Activated CD4-positive, CD25-positive, alpha-beta regulatory T cell treated with anti-CD3 and anti-CD28 coated beads, Interleukin-2, amount 50 U/mL, for 24 hours (primary cell): ENCODE results near the gene CLIC1.
"Not testable (repeated sequence)": the region's sequence is repeated elsewhere in the genome, so short reads cannot be mapped to it uniquely, and the experiment has no call there.

ENCODE experiments used
- ATAC-seq, 2 donors: fragments of 150-1000 bp; cut with Tn5 transposase; one replicate each; pipeline ENCODE4 v1.10.0; 2021; ENCODE audit warnings: mild to moderate bottlenecking in 1 of 2, moderate library complexity in 1 of 2

Gene CLIC1

DNA sequence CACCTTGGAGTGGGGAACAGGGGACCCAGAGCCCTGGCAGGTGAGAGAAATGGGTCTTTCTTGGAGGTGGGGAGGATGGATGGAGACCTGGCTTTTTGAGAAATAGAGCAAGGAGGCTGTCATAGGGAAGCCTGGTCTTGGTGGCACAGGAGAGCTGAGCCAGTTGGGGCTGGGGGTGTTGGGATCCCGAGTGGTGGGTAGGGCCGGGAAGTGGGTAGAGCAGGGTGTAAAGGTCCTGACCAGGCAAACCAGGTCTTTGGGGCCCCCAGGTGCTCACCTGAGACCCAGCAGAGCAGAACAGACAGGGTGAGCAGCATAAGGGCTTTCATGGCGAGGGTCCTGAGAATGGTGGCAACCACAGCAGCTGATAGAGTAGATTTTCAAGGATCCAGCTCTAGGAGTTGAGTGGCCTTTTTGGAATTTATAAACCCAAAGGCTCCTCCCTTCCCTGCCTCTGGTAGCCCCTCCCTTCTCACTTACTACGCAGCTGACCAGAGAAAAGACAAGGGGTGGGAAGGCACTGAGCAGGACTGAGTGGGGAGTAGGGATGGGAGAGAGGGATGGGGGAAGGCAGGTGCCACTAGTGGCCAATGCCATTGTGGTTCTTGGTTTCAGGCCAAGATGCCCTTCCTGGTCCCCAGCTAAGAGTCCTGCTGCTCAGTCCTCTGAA lies 14.8 kb downstream of the CLIC1 start, which contains the start of gene LY6G6C:
TSS of gene LY6G6C (minus strand) at position 396 of the 670 bp plus-strand sequence. CDS start at position 329, 67 bp downstream.
- ATAC-seq = no peak

DNA sequence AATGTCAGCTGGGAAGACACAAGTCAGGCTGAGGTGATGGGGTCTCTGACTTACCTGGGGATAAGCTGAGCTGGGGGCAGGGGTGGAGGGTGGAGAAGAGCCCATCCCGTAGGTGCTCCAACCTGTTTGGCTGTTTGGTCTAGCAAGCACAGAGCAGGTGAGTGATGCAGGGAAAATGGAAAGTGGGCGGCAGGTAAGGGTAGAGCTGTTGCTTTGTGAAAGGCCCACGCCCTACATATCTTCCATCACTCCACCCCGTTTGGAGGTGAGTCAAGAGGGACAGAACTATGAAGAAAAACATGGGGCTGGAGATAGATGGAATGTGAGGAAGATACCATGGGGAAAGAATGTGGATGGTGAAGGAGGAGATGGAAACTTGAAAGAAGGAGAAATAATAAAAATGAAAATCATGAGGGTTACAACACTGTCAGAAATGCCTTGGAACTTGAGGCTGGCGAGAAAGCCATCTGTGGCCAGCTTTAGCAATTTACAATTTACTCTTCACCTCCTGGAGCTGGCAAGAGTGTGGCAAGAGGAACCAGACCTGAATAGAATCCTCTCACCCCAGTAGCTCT lies 16.0 kb downstream of the CLIC1 start:
- no peak for ATAC-seq

DNA sequence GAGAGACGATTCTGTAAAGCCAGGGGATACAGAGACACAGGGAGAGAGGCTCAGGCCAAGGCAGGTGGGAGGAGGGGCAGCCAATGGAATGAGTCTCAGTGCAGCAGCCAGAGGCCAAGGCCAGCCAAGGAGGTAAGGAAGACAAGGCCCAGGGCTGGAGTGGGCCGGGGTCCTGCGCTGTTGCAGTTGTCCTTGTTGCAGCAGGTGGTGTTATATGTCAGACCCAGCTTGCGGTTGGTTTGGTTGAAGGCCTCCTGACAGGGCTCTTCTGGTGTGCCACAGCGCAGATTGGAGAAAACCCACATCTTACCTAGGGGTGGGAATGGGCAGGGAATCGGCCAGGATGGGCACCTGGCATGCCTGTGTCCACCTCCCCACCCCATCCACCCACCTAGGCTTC lies 17.3 kb downstream of the CLIC1 start:
- ATAC-seq = no peak

DNA sequence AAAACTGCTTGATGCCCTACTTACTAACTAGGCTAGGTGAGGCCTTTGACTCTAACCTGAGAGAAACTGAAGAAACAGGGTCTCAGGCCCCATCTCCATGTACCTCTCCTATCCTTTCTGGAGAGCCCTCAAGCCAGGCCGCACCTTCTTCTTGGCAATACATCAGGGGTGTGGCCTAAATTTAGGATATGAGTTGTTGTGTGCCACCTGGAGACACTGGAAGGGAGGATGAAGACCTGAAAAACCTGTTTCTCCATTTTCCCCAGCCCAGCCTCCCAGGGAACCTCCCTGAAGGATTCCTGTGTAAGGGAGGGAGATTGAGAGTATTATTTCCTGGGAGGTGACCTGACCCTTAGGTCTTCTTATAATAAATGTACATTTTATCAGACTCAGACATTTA lies 18.1 kb downstream of the CLIC1 start:
- ATAC-seq = no peak

DNA sequence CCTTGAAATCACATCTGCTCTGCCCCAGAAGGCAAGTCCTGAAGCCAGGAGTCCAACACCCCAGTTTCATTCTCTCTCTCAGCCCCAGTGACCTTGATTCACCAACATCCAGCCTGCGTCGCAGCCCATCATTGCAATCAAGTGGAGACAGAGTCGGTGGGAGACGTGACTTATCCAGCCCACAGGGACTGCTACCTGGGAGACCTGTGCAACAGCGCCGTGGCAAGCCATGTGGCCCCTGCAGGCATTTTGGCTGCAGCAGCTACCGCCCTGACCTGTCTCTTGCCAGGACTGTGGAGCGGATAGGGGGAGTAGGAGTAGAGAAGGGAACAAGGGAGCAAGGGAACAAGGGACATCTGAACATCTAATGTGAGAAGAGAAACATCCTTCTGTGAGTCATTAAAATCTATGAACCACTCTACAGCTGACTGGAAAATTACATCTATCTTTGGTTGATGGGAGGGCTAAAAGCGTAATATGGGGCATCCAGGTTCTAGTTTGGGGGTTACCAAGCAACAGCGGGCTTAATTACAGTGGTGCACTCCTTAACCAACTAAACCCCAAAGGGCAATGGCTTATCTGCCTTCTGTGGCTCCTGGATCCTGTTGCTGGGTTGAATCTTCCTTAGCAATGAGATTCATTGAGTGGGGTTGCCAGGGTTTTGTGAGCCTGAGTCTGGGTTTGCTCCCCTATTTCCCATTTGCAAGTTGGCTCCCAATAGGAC lies 18.7 kb downstream of the CLIC1 start:
- ATAC-seq = no peak

DNA sequence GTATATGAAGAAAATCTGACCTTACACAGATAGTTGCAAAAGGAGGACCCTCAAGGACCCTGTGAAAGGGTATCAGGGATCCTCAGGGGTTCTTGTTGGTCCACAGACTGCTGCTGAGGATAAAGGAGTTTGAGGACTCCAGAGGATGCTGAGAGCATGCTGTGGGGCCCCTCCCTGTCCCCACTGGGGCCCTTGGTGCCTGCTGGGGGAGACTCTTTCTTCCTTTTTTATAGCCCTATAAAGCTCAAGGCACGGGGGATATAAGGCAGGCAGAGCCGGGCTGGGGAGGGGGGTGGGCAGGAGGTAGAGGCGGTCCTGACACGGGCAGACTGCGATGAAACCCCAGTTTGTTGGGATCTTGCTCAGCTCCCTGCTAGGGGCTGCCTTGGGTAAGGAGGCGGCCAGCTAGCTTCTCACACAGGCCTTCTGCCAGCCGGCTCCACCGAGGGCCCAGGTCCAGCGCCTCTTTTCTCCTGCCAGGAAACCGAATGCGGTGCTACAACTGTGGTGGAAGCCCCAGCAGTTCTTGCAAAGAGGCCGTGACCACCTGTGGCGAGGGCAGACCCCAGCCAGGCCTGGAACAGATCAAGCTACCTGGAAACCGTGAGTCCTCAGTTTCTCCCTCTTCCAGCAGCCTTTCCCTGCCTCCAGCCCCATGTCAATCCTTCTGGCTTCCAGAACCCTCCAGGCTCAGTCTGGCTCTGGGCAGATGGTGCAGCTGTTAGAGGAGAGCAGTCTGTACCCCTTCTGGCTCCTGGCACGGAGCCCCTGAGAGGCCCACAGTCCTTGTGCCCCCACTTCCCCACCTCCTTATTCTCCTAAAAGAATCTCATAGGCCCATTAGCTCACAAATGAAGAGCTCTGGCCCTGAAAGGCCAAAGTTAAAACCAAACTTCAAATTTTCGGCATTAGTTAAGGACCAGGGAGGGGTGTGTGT lies 21.0 kb downstream of the CLIC1 start, which contains the start of gene LY6G6D:
TSS of gene LY6G6D (plus strand) at position 327 of the 937 bp plus-strand sequence. CDS start at position 335, 8 bp downstream.
- ATAC-seq = no peak

DNA sequence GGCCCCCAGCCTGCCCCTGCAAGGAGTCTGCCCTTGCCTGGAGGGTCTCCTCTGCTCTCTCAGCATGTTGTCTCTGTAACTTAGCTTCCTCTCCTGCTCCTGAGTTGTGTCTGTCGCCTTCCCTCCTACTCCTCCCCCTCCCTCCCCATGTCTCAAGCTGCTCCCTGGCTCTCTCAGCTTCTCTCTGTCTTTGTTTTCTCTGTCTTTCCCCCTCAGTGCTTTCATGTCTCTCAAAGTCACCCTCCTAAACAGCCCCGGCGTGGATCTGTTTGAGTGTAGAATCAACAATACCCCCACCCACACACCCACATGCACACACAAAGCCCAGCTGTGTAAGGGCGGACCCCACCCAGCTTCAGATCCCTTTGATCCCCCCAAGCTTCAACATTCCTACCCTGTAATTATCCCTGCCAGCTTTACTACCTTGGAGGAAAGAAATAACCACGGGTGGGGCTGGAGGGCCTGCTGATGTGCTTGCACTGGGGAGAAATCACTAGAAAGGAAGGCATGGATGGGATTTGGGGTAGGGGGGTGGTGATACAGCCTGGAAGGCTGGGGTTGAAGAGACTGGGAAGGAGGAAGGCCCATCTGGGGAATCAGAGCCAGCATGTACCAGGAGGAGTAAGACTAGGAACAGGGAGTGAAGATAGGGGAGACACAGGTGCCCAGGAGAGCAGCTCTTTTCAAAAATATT lies 22.2 kb downstream of the CLIC1 start:
- ATAC-seq = no peak

DNA sequence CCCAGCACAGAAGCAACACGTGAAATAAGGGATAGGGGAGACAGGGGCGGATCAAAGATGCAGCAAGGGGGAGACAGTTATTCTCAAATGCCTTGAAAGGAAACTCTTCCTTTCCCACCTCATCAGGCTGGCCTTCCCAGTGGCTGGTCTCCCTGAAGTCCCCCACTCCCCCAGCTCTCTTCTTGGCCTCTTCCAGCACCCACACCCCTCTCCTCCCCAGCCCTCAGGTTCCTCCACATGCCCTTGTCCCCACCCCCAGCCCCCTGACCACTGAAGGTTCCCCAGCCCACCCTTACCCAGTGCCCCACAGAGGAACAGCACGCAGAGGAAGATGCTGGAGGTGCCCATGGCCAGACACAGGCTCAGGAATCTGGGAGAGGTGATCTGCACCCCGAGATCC lies 22.9 kb downstream of the CLIC1 start:
- ATAC-seq = no peak

DNA sequence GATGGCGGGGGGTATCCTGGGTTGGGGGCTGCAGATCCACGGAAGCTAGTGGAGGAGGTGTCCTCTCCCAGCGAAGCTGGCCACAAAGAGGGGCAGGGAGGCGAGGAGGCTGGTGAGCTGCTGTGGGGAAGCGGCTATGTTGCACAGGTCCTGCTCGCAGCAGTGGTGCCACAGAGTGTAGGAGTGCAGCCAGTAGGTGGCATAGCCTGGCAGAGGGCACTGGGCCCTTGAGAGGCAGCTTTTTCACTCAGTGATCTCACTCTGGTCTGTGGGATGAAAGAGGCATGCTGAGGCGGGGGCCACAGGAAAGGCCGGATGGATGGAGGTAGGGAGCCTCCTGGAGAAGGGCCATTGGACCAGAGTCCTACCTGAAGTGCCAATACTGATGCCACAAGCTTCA lies 24.0 kb downstream of the CLIC1 start:
- ATAC-seq = peak in 1 of 2 donors; percentile 45

DNA sequence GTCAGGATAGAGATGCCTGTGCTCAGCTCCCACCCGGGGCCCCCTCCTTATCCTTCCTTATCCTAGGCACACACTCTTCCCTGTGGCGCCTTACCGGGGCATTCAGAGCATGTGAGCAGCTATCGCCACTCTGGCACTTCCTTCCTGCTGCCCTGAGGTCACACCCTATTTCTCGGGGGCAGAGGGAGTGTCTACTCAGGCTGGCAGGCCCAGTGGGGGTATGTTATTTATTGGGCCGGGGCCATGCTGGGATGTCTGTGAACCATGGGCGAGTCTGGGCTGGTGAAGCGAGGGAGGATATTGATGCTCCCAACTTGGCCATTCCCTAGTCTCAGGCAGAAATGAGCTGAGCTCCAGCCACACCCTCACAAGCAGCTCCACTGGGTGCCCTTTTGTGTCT lies 25.1 kb downstream of the CLIC1 start:
- no peak for ATAC-seq

DNA sequence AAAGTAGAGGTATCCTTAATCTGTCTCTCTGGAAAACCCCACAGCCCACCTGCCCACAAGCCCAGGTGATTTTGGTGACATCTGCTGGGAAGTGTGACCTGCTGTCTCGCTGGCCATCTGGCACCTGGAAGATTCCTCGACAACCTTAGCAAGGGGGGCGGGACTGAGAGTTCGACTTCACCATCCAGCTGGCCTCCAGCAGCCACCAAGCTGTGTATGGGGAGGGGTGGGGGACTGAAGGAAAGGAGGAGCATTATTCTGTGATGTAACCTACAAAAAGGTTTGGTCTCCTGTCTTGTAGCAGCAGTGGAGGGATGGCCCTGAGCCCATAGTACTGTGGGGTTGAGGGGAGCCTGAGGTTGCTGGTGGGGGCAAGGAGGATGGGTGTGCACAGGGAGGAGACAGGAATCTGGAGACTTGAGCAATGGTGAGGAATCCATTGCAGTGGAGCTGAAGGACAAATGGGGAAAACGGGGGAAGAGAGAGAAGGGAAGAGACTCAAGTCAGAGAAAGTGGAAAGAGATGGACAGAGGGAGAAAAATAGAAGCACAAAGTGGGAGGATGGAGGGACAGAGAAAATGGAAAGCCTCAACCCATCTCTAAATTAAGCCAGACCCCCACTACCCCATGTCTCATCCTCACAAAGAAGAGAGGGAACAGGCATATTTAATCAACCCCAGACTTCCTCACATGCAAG lies 25.7 kb downstream of the CLIC1 start:
- ATAC-seq = no peak

DNA sequence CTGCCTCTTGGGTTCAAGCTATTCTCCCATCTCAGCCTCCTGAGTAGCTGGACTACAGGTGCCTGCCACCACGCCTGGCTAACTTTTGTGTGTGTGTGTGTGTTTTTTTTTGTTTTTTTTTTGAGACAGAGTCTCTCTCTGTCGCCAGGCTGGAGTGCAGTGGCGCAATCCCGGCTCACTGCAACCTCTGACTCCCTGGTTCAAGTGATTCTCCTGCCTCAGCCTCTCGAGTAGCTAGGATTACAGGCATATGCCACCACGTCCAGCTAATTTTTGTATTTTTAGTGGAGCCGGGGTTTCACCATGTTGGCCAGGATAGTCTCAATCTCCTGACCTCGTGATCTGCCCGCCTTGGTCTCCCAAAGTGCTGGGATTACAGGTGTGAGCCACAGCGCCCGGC lies 27.2 kb downstream of the CLIC1 start:
- ATAC-seq = not testable (repeated sequence)

DNA sequence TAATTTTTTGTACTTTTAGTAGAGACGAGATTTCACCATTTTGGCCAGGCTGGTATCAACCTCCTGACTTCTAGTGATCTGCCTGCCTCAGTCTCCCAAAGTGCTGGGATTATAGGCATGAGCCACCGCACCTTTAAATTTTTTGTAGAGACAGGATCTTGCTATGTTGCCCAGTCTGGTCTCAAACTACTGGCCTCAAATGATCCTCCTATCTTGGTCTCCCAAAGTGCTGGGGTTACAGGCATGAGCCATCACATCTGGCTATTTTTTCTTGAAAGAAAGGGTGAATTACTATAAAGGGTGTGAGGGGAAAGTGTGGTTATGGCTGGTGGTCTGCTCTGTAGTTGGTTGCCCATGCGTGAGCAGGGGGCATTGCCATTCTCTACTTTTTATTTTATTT lies 28.1 kb downstream of the CLIC1 start:
- ATAC-seq = no peak

DNA sequence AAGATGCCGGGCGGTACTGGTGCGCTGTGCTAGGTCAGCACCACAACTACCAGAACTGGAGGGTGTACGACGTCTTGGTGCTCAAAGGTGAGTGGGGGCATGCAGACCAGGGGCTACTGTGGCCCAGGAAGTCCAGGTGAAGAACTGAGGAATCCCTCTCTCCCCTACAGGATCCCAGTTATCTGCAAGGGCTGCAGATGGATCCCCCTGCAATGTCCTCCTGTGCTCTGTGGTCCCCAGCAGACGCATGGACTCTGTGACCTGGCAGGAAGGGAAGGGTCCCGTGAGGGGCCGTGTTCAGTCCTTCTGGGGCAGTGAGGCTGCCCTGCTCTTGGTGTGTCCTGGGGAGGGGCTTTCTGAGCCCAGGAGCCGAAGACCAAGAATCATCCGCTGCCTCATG lies 28.6 kb downstream of the CLIC1 start:
- ATAC-seq = no peak

DNA sequence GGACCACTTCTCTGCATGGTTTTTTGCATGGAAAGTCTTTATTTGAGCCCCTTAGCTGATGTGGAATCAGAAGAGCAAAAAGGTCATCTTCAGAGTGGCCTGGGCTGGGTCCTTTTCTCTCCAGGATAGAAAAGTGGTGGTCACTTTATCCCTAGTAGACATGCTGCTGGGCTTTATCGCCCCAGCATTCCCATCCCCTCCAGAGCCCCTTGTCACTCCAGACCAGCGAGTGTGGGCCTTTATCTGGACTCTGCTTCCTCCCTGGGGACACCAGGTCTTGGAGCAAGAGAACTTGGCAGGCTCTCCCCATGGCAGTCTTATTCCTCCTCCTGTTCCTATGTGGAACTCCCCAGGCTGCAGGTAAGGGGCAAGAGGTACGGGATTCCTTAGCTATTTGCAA lies 29.7 kb downstream of the CLIC1 start, which contains the start of gene LY6G6F:
TSS of gene LY6G6F (plus strand) at position 268 of the 400 bp plus-strand sequence. CDS start at position 309, 41 bp downstream.
- no peak for ATAC-seq

DNA sequence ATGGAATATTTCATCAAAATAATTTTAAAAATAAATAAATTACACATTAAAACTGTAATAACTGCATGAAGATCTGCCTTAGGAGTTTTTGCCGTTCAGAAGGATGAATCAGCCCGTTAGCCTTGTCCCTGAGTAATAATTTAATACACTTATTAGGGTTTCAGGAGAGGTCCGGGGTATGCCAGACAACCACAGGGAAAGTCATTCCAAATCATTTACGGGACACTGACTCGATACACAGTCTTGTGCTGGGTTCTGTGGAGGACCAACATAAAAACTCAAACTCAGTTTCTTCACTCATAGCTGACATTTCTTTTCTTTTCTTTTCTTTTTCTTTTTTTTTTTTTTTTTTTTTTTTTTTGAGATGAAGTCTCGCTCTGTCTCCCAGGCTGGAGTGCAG lies 30.4 kb downstream of the CLIC1 start:
- no peak for ATAC-seq

DNA sequence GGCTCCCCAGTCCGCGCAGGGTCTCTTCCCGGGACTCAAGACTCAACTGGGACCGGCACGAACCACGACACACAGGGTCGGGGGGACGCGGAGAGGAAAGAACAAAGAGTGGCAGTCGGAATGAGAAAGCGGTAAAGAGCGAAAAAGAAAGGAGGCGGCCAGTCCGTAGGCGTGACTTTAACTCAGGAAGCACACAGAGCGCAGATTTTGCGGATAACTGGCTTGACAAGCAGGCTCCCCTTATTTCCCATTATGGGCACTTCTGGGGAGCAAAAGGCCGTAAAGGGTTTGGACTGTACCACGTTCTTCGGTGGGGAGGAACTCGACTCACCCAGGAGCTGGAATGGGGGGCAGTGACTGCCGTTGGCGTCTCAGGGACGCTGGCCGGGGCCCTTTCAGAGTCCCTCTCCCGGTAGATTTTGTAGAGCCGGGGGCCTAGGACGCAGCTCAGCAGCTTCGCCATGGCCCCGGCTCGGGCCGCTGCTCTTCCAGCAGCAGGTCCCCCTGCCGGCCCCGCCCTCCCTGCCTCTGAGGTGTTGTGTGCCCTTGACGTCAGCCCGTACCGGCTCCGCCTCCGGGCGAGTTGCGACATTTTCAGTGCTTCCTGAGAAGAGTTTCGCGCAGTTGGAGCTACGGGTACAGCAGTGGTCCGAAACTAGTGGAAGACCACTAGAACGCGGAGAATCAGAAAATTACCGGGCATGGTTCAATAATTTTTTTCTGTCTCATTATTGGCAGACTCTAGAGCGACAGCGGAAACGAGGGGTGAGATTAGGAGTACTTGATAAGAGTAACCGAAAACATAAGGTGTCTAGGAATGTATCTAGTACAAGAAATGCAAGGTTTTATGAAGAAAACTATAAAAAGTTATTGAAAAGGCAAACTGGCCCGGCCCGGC lies 33.3 kb downstream of the CLIC1 start, which contains the start of gene ABHD16A:
TSS of gene ABHD16A (minus strand) at position 506 of the 898 bp plus-strand sequence. CDS start at position 463, 43 bp downstream.
- peak; percentile 96 to 97 for ATAC-seq

DNA sequence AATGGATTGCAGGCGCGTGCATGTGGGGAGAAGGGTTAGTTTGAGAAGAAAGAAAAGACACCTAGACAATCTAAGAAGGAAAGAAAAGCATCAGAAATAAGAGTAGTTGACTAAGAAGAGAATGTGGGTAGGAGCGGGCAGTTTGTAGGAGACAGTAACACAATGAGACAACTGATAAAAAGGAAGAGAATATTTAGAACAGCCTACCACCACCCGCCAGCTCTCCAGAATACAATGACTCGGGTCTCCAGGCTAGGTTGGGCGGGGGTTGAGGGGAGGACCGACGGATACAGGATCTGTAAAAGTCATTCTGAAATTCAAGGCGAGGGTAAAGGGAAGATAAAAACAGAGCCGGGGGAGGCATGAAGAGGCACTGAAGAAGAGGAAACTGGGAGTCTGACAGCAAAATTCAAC lies 33.9 kb downstream of the CLIC1 start:
- ATAC-seq = peak; percentile 5 to 11

DNA sequence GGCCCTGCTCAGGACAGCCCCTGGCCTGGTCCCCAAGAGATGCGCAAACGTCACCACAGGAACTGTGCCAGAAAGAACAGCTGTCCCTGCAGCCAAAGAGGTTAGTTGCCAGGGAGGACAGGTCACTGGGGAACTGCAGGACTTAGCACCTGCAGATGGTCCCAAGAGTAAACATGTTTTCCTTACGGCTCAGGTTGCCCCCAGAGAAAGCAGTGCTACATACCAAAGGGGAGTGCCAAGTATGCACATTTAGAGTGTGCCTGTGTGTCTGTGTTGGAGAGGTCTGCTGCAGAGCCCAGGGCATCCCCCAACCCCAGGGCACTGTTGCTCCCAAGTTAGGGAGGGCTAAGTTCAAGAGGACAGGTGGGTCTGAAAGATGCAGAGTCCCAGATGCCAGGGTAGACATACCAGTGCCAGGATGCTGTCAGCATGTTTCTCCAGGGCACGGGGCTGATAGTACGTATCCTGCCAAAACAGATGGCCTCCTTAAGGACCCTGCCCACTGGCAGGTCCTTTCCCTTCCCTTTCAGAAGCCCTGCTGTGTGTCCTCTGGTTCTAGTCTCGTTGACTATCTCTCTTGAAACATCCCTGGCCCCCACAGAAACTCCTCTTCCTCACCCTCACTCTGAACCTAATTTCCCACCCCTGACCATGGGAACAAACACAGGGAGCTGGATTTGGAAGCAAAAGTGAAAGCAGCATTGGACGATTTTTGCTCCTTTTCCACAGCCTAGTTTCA lies 34.5 kb downstream of the CLIC1 start:
- no peak for ATAC-seq
